Testis (tissue), 3 donors: ENCODE data around the gene MPHOSPH6. TPM values are rescaled to one million over a fixed set of nuclear protein-coding genes. Genes with fewer than 3 reads are reported as not detected.

ENCODE experiments used
- DNase-seq: peaks from one replicate; pipeline ENCODE4 v3.0.0-alpha.2; 2019
- H3K27ac ChIP-seq, 2 donors: fragments of 200-600 bp; sonication (generic); one replicate each; pipeline ENCODE4 v1.5.1; 2019
- H3K27me3 ChIP-seq: fragments of 200-600 bp; sonication (generic); one replicate; pipeline ENCODE4 v1.5.1; 2019
- H3K36me3 ChIP-seq: fragments of 200-600 bp; sonication (generic); one replicate; pipeline ENCODE4 v1.5.1; 2017; ENCODE audit warnings: low read depth; ENCODE audit errors: missing control alignments
- H3K4me1 ChIP-seq: fragments of 200-600 bp; sonication (generic); one replicate; pipeline ENCODE4 v1.5.1; 2019
- H3K4me3 ChIP-seq, 2 donors: fragments of 200-600 bp; sonication (generic); one replicate each; pipeline ENCODE4 v1.5.1; 2017 to 2019
- H3K9me3 ChIP-seq: fragments of 200-600 bp; sonication (generic); one replicate; pipeline ENCODE4 v1.5.1; 2017
- CTCF ChIP-seq, 3 experiments: fragments of 450-650 bp in 2 of 3; fragments of 200-600 bp in 1 of 3; sonication (generic) in 1 of 3; IDR thresholded peaks; one replicate each; pipeline ENCODE4 v1.5.1; 2016 to 2019; ENCODE audit warnings: antibody characterized with exemption in 3 of 3, mild to moderate bottlenecking in 2 of 3, moderate library complexity in 1 of 3
- POLR2A ChIP-seq: fragments of 450-650 bp; IDR thresholded peaks from one replicate; pipeline ENCODE4 v1.6.1; 2017; ENCODE audit warnings: antibody characterized with exemption, mild to moderate bottlenecking, moderate library complexity
- WGBS, 2 donors: methylation state at CpG; one replicate each; pipeline ENCODE4 v1.1.5; 2018; 5-methylcytosine and 5-hydroxymethylcytosine counted together
- intact Hi-C: fragments of 100-400 bp; cut with DNase I; formaldehyde crosslinking; loops from one replicate; pipeline ENCODE4 v1.15.1; 2023; ENCODE audit warnings: low total_unique reads
- polyA plus RNA-seq: library from polyadenylated mRNA; stranded (reverse); fragments of 350-450 nt; fragmentation: Illumina TruSeq; extraction: RNeasy Lipid Tissue Mini Kit (QIAGEN cat#74804); gene quantifications from one replicate; pipeline ENCODE4 v1.2.3, GENCODE V29; 2014; ENCODE audit warnings: low read depth, low replicate concordance; ENCODE audit not compliant: insufficient read depth
- total RNA-seq, 2 donors: library from RNA; depleted of rRNA; stranded (reverse); fragments of >200 nt; gene quantifications; one replicate each; pipeline ENCODE4 v1.2.3, GENCODE V29; 2016

The MPHOSPH6 gene
- total and polyA plus RNA-seq, 3 donors from 2014 or later: 22.0 to 52.3 (median 22.7) TPM

DNA sequence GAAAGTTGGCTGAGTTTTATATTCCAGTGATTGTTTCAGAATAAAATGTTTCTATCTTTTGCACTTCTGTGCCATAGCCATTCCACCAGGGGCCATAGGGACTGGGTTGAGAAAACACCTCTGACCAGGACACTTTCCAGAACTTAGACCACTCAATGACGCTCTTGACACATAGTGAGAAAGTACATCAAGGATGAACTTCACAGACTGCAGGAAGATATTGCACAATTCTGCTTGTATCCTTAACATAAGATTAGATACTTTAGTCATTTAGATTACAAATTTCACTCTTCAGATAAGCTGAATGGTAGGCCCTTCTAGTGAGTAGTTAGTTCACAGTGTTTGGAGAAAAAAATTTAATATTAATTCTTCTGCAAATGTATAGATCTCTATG is 13.0 kb upstream of the MPHOSPH6 start:
- DNase-seq: no peak
- intact Hi-C loops: no loop called here
- Histone ChIP-seq H3K36me3 (no peaks in the 10 kb centered on the region), H3K9me3 (no peaks in the 10 kb centered on the region), H3K4me1 (no peaks in the 10 kb centered on the region), H3K4me3 (no peak overlapping the region), H3K27me3 (no peaks in the 10 kb centered on the region), H3K27ac (no peak overlapping the region)
- 82 to 100% methylated on average over 1 of the region's 1 CpG for WGBS, 2 donors
- no peak for TF ChIP-seq POLR2A
- TF ChIP-seq CTCF (IDR thresholded peaks at IDR 0.05): no peak

- no peaks in the 10 kb centered on the region for H3K36me3 ChIP-seq
- no peak overlapping the region for H3K27ac ChIP-seq
- intact Hi-C loops: no loop called here
- H3K4me1 ChIP-seq: no peaks in the 10 kb centered on the region
- H3K4me3 ChIP-seq: no peak overlapping the region
- TF ChIP-seq POLR2A: no peak
- TF ChIP-seq CTCF (IDR thresholded peaks at IDR 0.05): no peak
- no peaks in the 10 kb centered on the region for H3K27me3 ChIP-seq
- 71 to 76% methylated on average over 4 of the region's 4 CpGs for WGBS, 2 donors
- no peaks in the 10 kb centered on the region for H3K9me3 ChIP-seq
- DNase-seq: no peak
These were observed 12.4 kb upstream of the MPHOSPH6 start for GRCh38 chr16:82182266-82183003.

DNA sequence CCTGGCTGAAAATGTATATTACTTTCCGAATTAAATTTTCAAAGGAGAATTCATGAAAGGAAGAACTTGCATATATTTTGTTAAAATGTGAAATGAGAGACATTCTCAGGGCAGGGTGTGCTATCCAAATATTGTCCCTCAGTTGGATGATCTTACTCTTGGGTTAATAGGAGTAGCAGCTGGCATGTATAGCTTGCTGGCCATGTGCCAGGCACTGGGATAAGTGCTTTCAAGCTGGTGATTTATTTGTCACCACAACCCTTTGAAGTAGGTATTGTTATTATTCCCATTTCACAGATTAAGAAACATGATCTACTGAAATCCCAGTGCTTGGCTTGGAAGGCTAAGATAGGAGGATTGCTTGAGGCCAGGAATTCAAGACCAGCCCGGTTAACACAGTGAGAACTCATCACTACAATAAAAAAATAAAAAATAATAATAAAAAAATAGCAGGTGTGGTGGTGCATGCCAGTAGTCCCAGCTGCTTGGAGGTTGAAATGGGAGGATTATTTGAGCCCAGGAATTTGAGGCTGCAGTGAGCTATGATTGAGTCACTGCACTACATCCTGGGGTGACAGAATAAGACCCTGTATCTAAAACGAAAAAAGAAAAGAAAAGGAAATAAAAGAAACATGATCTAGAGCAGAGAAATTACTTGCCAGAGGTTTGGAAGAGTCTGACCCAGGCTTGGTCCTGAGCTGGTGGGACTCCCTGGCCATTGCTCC is 11.6 kb upstream of the MPHOSPH6 start:
- Histone ChIP-seq H3K4me1 (no peaks in the 10 kb centered on the region), H3K36me3 (no peaks in the 10 kb centered on the region), H3K4me3 (no peak overlapping the region), H3K9me3 (no peaks in the 10 kb centered on the region), H3K27me3 (no peaks in the 10 kb centered on the region), H3K27ac (no peak overlapping the region)
- 81 to 85% methylated on average over 3 of the region's 3 CpGs for WGBS, 2 donors
- intact Hi-C loops: no loop called here
- no peak for TF ChIP-seq CTCF (IDR thresholded peaks at IDR 0.05)
- TF ChIP-seq POLR2A: no peak
- DNase-seq: no peak

- Histone ChIP-seq H3K9me3 (no peaks in the 10 kb centered on the region), H3K27ac (no peak overlapping the region), H3K4me3 (no peak overlapping the region), H3K4me1 (no peaks in the 10 kb centered on the region), H3K27me3 (no peaks in the 10 kb centered on the region), H3K36me3 (no peaks in the 10 kb centered on the region)
- intact Hi-C loops: no loop called here
- 95 to 100% methylated on average over 2 of the region's 2 CpGs for WGBS, 2 donors
- TF ChIP-seq CTCF (IDR thresholded peaks at IDR 0.05): no peak
- no peak for TF ChIP-seq POLR2A
- DNase-seq: no peak
These were observed 8.3 kb upstream of the MPHOSPH6 start for GRCh38 chr16:82178352-82178751.
